GM23338 (cell line): Measurements from ENCODE around the gene PHKB. TPM values are rescaled to one million over a fixed set of nuclear protein-coding genes. Genes with fewer than 3 reads are reported as not detected.

Experiments
- ATAC-seq: fragments of 200-7000 bp; cut with Tn5 transposase; 3 replicates; pipeline ENCODE4 v1.9.1; 2020
- DNase-seq: peaks from one replicate; pipeline ENCODE4 v3.0.0-alpha.2; 2015; ENCODE audit warnings: low spot score
- H2AFZ ChIP-seq: fragments of 200-600 bp; sonication (generic); 2 replicates; pipeline ENCODE4 v1.8.0; 2016; ENCODE audit warnings: antibody characterized with exemption, mild to moderate bottlenecking, moderate library complexity
- H3F3A ChIP-seq: fragments of 200-600 bp; sonication (generic); replicated peaks from 2 replicates; pipeline ENCODE4 v1.8.0; 2017; ENCODE audit warnings: antibody characterized with exemption, mixed run types, low read depth
- H3K27ac ChIP-seq: fragments of 200-600 bp; sonication (generic); 2 replicates; pipeline ENCODE4 v1.6.1; 2016; ENCODE audit warnings: low read depth
- H3K27me3 ChIP-seq: fragments of 200-600 bp; sonication (generic); 2 replicates; pipeline ENCODE4 v1.8.0; 2016; ENCODE audit warnings: mild to moderate bottlenecking, mixed run types, moderate library complexity; ENCODE audit not compliant: insufficient read depth
- H3K36me3 ChIP-seq: fragments of 200-600 bp; sonication (generic); 2 replicates; pipeline ENCODE4 v1.8.0; 2016; ENCODE audit warnings: mild to moderate bottlenecking; ENCODE audit not compliant: insufficient read depth
- H3K4me1 ChIP-seq: fragments of 200-600 bp; sonication (generic); 2 replicates; pipeline ENCODE4 v1.8.0; 2016; ENCODE audit warnings: mild to moderate bottlenecking, moderate library complexity; ENCODE audit not compliant: insufficient read depth
- H3K4me2 ChIP-seq: fragments of 200-600 bp; sonication (generic); 2 replicates; pipeline ENCODE4 v1.7.1; 2017; ENCODE audit warnings: mixed run types
- H3K4me3 ChIP-seq: fragments of 200-600 bp; sonication (generic); 2 replicates; pipeline ENCODE4 v1.6.1; 2016; ENCODE audit warnings: mixed run types
- H3K79me2 ChIP-seq: fragments of 200-600 bp; sonication (generic); replicated peaks from 2 replicates; pipeline ENCODE4 v1.8.0; 2017; ENCODE audit warnings: mild to moderate bottlenecking; ENCODE audit not compliant: insufficient read depth
- H3K9me2 ChIP-seq: fragments of 200-600 bp; sonication (generic); 2 replicates; pipeline ENCODE4 v1.8.0; 2017; ENCODE audit not compliant: insufficient read depth
- H4K20me1 ChIP-seq: fragments of 200-600 bp; sonication (generic); replicated peaks from 2 replicates; pipeline ENCODE4 v1.8.0; 2017; ENCODE audit warnings: mild to moderate bottlenecking; ENCODE audit not compliant: insufficient read depth
- H3K27ac Mint-ChIP-seq: 2 replicates; pipeline ENCODE4 v1.8.0; 2020; ENCODE audit warnings: inconsistent platforms, mild to moderate bottlenecking, moderate library complexity, mixed read lengths
- H3K27me3 Mint-ChIP-seq: 3 replicates; pipeline ENCODE4 v1.8.0; 2022; ENCODE audit warnings: low read depth, mild to moderate bottlenecking, moderate library complexity, mixed read lengths, inconsistent platforms; ENCODE audit not compliant: insufficient read depth, poor library complexity
- H3K36me3 Mint-ChIP-seq: 3 replicates; pipeline ENCODE4 v1.8.0; 2021; ENCODE audit warnings: low read depth, mild to moderate bottlenecking, inconsistent platforms, moderate library complexity, mixed read lengths
- H3K4me1 Mint-ChIP-seq: 3 replicates; pipeline ENCODE4 v1.8.0; 2020; ENCODE audit warnings: mild to moderate bottlenecking, inconsistent platforms, mixed read lengths
- H3K4me3 Mint-ChIP-seq: 3 replicates; pipeline ENCODE4 v1.8.0; 2021; ENCODE audit warnings: moderate library complexity, mild to moderate bottlenecking, inconsistent platforms, mixed read lengths
- H3K9me3 Mint-ChIP-seq: 3 replicates; pipeline ENCODE4 v1.8.0; 2020; ENCODE audit warnings: moderate library complexity, mild to moderate bottlenecking, inconsistent platforms, mixed read lengths
- CREB1 ChIP-seq: fragments of 250-450 bp; sonication (Bioruptor Pico); IDR thresholded peaks from 2 replicates; pipeline ENCODE4 v1.5.0; 2020; ENCODE audit warnings: low read depth, mild to moderate bottlenecking, moderate library complexity
- EZH2 ChIP-seq: fragments of 200-600 bp; sonication (generic); IDR thresholded peaks from one replicate; pipeline ENCODE4 v1.8.0; 2017; ENCODE audit warnings: antibody characterized with exemption, mild to moderate bottlenecking, low read depth; ENCODE audit not compliant: unreplicated experiment
- EZH2phosphoT487 ChIP-seq: fragments of 200-600 bp; sonication (generic); IDR thresholded peaks from one replicate; pipeline ENCODE4 v1.8.1; 2018; ENCODE audit warnings: antibody characterized with exemption; ENCODE audit not compliant: unreplicated experiment
- JUNB ChIP-seq: IDR thresholded peaks from one replicate; pipeline ENCODE4 v1.6.1; 2016; ENCODE audit warnings: antibody characterized with exemption; ENCODE audit not compliant: unreplicated experiment
- NANOG ChIP-seq: IDR thresholded peaks from 2 replicates; pipeline ENCODE4 v1.6.1; 2016; ENCODE audit warnings: antibody characterized with exemption, borderline replicate concordance
- POLR2AphosphoS5 ChIP-seq: IDR thresholded peaks from 2 replicates; pipeline ENCODE4 v1.6.1; 2016; ENCODE audit warnings: antibody characterized with exemption, low read depth
- STAT1 ChIP-seq: IDR thresholded peaks from one replicate; pipeline ENCODE4 v1.6.1; 2016; ENCODE audit warnings: antibody characterized with exemption; ENCODE audit not compliant: unreplicated experiment
- ZNF114 ChIP-seq: fragments of 250-450 bp; sonication (Bioruptor Pico); IDR thresholded peaks from 2 replicates; pipeline ENCODE4 v1.5.0; 2020; ENCODE audit warnings: mild to moderate bottlenecking, moderate library complexity
- ZNF331 ChIP-seq: fragments of 250-450 bp; sonication (Bioruptor Pico); IDR thresholded peaks from 2 replicates; pipeline ENCODE4 v1.5.0; 2020; ENCODE audit warnings: low read depth, mild to moderate bottlenecking, moderate library complexity
- polyA plus RNA-seq: library from polyadenylated mRNA; unstranded; fragments of >200 nt; fragmentation: Nextera tagmentation; extraction: Ambion mirVana; gene quantifications from 2 replicates; pipeline ENCODE4 v1.2.1, GENCODE V29; 2016
- total RNA-seq: library from RNA; depleted of rRNA; stranded (reverse); fragments of >200 nt; shearing (Covaris generic); gene quantifications from 2 replicates; pipeline ENCODE4 v1.2.3, GENCODE V29; 2014
- TF ChIP-seq, protein P1 (sequence below), 2 experiments: fragments of 200-600 bp in 1 of 2; sonication (generic) in 1 of 2; conservative IDR thresholded peaks; 2 replicates each; pipeline versions ENCODE4 v1.5.1 to v1.6.1; 2016 to 2017; ENCODE audit warnings: antibody characterized with exemption in 2 of 2, low read depth in 2 of 2, mild to moderate bottlenecking in 2 of 2, moderate library complexity in 1 of 2
- TF ChIP-seq, protein P2 (sequence below): IDR thresholded peaks from 2 replicates; pipeline ENCODE4 v1.6.1; 2016; ENCODE audit warnings: antibody characterized with exemption
- TF ChIP-seq, protein P3 (sequence below): IDR thresholded peaks from one replicate; pipeline ENCODE4 v1.6.1; 2018; ENCODE audit warnings: antibody characterized with exemption; ENCODE audit not compliant: unreplicated experiment
- TF ChIP-seq, protein P4 (sequence below): fragments of 250-450 bp; sonication (Bioruptor Pico); IDR thresholded peaks from 2 replicates; pipeline ENCODE4 v1.5.0; 2020; ENCODE audit warnings: mild to moderate bottlenecking, moderate library complexity

PHKB gene
- total and polyA plus RNA-seq, 2 experiments from 2014 or later: 20.3 to 57.3 TPM

DNA sequence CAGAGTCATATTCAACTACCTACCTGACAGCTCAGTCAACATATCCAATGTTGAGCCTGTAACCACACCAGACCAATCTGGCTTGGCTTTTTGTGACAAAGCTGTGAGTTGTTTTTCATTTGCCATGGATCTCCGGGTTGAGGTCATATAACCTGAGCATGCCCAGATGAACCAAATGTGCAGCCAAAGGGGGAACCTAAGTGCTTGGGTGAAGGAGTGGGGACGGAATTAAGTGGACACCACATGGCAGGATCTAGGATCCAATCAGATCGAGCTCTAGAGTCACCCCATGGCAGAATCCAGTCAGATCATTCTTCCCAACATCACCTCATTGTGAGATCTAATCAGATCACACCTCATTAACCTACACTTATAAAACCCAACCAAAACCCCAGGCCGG is 258.6 kb downstream of the PHKB start:
- Mint-ChIP-seq H3K9me3 (no peaks in the 10 kb centered on the region), H3K4me1 (no peaks in the 10 kb centered on the region), H3K4me3 (no peak overlapping the region), H3K36me3 (no peaks in the 10 kb centered on the region), H3K27ac (no peak overlapping the region), H3K27me3 (peaks cover 2% of the 10 kb centered on the region)
- no peaks in the 10 kb centered on the region for H3K79me2 ChIP-seq
- TF ChIP-seq CREB1 (CRISPR knock-in tag) (no peak), STAT1 (no peak), ZNF331 (CRISPR knock-in tag) (no peak), EZH2 (no peak), ZNF114 (CRISPR knock-in tag) (no peak), JUNB (no peak), POLR2AphosphoS5 (no peak), EZH2phosphoT487 (no peak), NANOG (no peak)
- TF ChIP-seq, protein P1, sequence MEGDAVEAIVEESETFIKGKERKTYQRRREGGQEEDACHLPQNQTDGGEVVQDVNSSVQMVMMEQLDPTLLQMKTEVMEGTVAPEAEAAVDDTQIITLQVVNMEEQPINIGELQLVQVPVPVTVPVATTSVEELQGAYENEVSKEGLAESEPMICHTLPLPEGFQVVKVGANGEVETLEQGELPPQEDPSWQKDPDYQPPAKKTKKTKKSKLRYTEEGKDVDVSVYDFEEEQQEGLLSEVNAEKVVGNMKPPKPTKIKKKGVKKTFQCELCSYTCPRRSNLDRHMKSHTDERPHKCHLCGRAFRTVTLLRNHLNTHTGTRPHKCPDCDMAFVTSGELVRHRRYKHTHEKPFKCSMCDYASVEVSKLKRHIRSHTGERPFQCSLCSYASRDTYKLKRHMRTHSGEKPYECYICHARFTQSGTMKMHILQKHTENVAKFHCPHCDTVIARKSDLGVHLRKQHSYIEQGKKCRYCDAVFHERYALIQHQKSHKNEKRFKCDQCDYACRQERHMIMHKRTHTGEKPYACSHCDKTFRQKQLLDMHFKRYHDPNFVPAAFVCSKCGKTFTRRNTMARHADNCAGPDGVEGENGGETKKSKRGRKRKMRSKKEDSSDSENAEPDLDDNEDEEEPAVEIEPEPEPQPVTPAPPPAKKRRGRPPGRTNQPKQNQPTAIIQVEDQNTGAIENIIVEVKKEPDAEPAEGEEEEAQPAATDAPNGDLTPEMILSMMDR (conservative IDR thresholded peaks at IDR 0.05; ENCODE audit: low read depth in 2 of 2): no peak
- TF ChIP-seq, protein P2, sequence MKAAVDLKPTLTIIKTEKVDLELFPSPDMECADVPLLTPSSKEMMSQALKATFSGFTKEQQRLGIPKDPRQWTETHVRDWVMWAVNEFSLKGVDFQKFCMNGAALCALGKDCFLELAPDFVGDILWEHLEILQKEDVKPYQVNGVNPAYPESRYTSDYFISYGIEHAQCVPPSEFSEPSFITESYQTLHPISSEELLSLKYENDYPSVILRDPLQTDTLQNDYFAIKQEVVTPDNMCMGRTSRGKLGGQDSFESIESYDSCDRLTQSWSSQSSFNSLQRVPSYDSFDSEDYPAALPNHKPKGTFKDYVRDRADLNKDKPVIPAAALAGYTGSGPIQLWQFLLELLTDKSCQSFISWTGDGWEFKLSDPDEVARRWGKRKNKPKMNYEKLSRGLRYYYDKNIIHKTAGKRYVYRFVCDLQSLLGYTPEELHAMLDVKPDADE: no peak
- TF ChIP-seq, protein P3, sequence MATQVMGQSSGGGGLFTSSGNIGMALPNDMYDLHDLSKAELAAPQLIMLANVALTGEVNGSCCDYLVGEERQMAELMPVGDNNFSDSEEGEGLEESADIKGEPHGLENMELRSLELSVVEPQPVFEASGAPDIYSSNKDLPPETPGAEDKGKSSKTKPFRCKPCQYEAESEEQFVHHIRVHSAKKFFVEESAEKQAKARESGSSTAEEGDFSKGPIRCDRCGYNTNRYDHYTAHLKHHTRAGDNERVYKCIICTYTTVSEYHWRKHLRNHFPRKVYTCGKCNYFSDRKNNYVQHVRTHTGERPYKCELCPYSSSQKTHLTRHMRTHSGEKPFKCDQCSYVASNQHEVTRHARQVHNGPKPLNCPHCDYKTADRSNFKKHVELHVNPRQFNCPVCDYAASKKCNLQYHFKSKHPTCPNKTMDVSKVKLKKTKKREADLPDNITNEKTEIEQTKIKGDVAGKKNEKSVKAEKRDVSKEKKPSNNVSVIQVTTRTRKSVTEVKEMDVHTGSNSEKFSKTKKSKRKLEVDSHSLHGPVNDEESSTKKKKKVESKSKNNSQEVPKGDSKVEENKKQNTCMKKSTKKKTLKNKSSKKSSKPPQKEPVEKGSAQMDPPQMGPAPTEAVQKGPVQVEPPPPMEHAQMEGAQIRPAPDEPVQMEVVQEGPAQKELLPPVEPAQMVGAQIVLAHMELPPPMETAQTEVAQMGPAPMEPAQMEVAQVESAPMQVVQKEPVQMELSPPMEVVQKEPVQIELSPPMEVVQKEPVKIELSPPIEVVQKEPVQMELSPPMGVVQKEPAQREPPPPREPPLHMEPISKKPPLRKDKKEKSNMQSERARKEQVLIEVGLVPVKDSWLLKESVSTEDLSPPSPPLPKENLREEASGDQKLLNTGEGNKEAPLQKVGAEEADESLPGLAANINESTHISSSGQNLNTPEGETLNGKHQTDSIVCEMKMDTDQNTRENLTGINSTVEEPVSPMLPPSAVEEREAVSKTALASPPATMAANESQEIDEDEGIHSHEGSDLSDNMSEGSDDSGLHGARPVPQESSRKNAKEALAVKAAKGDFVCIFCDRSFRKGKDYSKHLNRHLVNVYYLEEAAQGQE: no peak
- TF ChIP-seq, protein P4, sequence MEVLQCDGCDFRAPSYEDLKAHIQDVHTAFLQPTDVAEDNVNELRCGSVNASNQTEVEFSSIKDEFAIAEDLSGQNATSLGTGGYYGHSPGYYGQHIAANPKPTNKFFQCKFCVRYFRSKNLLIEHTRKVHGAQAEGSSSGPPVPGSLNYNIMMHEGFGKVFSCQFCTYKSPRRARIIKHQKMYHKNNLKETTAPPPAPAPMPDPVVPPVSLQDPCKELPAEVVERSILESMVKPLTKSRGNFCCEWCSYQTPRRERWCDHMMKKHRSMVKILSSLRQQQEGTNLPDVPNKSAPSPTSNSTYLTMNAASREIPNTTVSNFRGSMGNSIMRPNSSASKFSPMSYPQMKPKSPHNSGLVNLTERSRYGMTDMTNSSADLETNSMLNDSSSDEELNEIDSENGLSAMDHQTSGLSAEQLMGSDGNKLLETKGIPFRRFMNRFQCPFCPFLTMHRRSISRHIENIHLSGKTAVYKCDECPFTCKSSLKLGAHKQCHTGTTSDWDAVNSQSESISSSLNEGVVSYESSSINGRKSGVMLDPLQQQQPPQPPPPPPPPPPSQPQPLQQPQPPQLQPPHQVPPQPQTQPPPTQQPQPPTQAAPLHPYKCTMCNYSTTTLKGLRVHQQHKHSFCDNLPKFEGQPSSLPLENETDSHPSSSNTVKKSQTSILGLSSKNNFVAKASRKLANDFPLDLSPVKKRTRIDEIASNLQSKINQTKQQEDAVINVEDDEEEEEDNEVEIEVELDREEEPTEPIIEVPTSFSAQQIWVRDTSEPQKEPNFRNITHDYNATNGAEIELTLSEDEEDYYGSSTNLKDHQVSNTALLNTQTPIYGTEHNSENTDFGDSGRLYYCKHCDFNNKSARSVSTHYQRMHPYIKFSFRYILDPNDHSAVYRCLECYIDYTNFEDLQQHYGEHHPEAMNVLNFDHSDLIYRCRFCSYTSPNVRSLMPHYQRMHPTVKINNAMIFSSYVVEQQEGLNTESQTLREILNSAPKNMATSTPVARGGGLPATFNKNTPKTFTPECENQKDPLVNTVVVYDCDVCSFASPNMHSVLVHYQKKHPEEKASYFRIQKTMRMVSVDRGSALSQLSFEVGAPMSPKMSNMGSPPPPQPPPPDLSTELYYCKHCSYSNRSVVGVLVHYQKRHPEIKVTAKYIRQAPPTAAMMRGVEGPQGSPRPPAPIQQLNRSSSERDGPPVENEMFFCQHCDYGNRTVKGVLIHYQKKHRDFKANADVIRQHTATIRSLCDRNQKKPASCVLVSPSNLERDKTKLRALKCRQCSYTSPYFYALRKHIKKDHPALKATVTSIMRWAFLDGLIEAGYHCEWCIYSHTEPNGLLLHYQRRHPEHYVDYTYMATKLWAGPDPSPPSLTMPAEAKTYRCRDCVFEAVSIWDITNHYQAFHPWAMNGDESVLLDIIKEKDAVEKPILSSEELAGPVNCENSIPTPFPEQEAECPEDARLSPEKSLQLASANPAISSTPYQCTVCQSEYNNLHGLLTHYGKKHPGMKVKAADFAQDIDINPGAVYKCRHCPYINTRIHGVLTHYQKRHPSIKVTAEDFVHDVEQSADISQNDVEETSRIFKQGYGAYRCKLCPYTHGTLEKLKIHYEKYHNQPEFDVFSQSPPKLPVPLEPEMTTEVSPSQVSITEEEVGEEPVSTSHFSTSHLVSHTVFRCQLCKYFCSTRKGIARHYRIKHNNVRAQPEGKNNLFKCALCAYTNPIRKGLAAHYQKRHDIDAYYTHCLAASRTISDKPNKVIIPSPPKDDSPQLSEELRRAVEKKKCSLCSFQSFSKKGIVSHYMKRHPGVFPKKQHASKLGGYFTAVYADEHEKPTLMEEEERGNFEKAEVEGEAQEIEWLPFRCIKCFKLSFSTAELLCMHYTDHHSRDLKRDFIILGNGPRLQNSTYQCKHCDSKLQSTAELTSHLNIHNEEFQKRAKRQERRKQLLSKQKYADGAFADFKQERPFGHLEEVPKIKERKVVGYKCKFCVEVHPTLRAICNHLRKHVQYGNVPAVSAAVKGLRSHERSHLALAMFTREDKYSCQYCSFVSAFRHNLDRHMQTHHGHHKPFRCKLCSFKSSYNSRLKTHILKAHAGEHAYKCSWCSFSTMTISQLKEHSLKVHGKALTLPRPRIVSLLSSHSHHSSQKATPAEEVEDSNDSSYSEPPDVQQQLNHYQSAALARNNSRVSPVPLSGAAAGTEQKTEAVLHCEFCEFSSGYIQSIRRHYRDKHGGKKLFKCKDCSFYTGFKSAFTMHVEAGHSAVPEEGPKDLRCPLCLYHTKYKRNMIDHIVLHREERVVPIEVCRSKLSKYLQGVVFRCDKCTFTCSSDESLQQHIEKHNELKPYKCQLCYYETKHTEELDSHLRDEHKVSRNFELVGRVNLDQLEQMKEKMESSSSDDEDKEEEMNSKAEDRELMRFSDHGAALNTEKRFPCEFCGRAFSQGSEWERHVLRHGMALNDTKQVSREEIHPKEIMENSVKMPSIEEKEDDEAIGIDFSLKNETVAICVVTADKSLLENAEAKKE (CRISPR knock-in tag): no peak
- no peaks in the 10 kb centered on the region for H3K4me1 ChIP-seq
- H3K27ac ChIP-seq: no peak overlapping the region
- peaks cover 19% of the 10 kb centered on the region; the same call in 1 of the 2 replicates for H3K9me2 ChIP-seq
- H3K27me3 ChIP-seq: no peaks in the 10 kb centered on the region
- no peaks in the 10 kb centered on the region for H4K20me1 ChIP-seq
- no peak for DNase-seq
- H3F3A ChIP-seq: no peaks in the 10 kb centered on the region
- ATAC-seq: no peak
- no peak overlapping the region for H2AFZ ChIP-seq
- no peak overlapping the region for H3K4me3 ChIP-seq
- H3K36me3 ChIP-seq: no peaks in the 10 kb centered on the region
- no peak overlapping the region for H3K4me2 ChIP-seq
